Astrocyte of the spinal cord (primary cell): Measurements from ENCODE around the gene CD244.

Source experiments
- DNase-seq: peaks from one replicate; pipeline ENCODE4 v3.0.0; 2011; ENCODE audit warnings: low read depth, low spot score
- H3K4me3 ChIP-seq: 2 replicates; pipeline ENCODE4 v1.5.1; 2011; ENCODE audit warnings: low read depth, mild to moderate bottlenecking, low read length, moderate library complexity
- in situ Hi-C: cut with HindIII; loops from 2 replicates; pipeline ENCODE4 v1.10.0; 2017; ENCODE audit warnings: low sequenced_read_pairs
- TF ChIP-seq, protein P1 (sequence below): IDR thresholded peaks from 2 replicates; pipeline ENCODE4 v1.5.1; 2012; ENCODE audit warnings: low read depth, mild to moderate bottlenecking, low read length, inconsistent platforms

Gene CD244

DNA sequence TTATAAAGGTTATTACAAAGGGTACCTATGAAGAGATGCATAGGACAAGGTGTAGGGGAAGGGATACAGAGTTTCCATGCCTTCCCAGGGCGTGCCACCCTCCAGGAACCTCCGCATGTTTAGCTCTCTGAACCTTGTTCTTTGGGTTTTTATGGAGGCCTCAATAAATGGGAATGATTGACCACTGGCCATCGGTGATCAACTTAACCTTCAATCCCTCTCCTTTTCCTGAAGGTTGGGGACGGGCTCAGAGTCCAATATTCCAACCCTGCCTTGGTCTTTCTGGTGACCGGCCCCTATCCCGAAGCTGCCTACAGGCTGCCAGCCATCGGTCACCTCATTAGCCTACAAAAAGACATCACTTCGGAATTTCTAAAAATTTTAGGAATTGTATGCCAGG, 11.7 kb downstream of the CD244 start:
- no peak for DNase-seq
- in situ Hi-C loops: no loop called here
- H3K4me3 ChIP-seq: no peak overlapping the region
- TF ChIP-seq, protein P1, sequence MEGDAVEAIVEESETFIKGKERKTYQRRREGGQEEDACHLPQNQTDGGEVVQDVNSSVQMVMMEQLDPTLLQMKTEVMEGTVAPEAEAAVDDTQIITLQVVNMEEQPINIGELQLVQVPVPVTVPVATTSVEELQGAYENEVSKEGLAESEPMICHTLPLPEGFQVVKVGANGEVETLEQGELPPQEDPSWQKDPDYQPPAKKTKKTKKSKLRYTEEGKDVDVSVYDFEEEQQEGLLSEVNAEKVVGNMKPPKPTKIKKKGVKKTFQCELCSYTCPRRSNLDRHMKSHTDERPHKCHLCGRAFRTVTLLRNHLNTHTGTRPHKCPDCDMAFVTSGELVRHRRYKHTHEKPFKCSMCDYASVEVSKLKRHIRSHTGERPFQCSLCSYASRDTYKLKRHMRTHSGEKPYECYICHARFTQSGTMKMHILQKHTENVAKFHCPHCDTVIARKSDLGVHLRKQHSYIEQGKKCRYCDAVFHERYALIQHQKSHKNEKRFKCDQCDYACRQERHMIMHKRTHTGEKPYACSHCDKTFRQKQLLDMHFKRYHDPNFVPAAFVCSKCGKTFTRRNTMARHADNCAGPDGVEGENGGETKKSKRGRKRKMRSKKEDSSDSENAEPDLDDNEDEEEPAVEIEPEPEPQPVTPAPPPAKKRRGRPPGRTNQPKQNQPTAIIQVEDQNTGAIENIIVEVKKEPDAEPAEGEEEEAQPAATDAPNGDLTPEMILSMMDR: no peak

DNA sequence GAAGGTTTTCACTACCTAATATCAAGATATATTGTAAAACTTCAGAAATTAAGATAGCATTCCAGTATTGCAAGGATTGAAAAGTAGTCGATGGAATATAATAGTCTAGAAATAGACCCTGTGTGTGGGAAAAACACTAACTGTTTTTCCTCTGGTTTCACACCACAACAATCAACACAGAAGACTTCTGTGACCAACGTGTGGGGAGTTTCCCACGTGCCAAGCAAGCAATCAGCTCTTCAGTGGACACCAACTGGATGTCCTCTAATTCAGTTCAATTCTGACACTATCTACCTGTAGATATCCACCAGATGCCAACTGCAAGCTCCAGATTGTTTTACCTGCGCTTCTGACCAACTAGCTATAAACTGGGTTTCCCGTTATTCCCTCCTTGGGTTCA, 12.1 kb downstream of the CD244 start:
- H3K4me3 ChIP-seq: no peak overlapping the region
- DNase-seq: no peak
- TF ChIP-seq, protein P1: no peak
- in situ Hi-C loops: no loop called here

DNA sequence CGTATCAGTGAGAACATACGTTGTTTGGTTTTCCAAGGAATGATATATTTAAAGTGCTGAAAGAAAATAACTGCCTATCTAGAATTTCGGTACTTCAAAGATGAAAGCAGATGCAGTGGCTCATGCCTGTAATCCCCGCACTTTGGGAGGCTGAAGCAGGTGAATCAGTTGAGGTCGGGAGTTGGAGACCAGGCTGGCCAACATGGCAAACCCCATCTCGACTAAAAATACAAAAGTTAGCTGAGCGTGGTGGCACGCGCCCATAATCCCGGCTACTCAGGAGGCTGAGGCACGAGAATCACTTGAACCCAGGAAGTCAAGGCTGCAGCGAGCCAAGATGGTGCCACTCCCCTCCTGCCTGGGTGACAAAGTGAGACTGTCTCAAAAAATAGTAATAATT, 16.4 kb downstream of the CD244 start:
- no peak overlapping the region for H3K4me3 ChIP-seq
- no peak for DNase-seq
- in situ Hi-C loops: no loop called here
- TF ChIP-seq, protein P1: no peak

DNA sequence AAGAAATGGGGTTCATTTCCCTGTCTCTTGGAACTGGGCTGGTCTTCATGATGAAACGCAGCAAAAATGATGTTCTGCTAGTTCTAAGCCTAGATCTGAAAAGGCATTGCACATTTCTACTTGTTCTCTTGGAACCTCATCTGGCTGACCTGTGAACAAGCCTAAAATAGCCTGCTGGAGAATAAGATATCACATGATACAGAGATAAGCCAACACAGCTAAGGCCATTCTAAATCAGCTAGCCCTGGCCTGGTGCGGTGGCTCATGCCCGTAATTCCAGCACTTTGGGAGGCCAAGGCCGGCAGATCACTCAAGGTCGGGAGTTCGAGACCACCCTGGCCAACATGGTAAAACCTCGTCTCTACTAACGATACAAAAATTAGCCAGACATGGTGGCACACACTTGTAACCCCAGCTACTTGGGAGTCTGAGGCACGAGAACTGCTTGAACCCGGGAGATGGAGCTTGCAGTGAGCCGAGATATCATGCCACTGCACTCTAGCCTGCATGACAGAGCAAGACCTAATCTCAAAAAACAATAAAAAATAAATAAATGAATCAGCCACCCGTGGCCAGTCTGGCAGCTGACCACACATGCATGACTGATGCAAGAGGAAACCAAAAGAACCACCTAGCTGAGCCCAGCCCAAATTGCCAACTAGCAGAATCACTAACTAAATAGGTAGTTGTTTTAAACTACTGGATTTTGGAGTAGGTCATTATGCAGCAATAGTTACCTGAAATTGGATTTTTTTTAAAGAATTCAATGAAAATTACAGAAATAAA, 18.0 kb downstream of the CD244 start:
- in situ Hi-C loops: no loop called here
- H3K4me3 ChIP-seq: no peak overlapping the region
- no peak for DNase-seq
- TF ChIP-seq, protein P1: no peak

DNA sequence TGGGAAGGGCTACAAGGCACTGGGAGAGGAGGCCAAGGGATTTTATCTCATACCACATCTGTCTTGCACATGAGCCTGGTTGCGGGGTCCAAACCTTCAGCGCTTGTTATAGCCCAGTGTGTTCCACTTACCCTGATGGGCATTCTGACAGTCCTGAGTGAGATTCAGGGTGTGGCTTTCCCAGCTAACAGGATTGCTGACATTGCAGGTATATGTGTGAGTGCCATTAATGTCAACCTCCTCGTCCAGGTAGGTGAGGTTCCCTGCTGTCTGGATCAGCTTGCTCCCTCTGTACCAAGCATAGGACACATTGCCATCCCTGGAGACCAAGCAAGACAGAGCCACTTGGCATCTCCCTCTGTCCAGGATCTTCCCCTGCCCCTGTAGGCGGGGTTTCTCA, 21.6 kb downstream of the CD244 start:
- no peak for DNase-seq
- no peak overlapping the region for H3K4me3 ChIP-seq
- TF ChIP-seq, protein P1: no peak
- in situ Hi-C loops: no loop called here

DNA sequence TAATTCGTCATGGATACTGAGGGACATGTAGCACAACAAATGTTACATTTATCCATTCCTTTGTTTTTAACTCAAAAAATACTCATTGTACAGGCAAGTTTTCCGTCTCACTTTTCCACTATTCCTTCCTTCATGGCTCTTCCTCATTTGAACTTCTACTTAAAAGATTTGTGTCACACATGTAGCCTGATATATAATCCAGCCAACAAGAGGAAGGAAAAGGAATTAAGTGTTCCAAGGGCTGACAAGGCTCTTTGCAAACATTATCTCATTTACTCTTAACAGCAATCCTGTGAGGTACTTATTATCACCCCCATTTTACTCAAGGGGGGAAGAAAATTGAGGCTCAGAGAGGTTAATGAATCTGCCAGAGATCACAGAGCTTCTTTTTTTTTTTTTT, 22.9 kb downstream of the CD244 start:
- no peak overlapping the region for H3K4me3 ChIP-seq
- DNase-seq: no peak
- in situ Hi-C loops: no loop called here
- TF ChIP-seq, protein P1: no peak

DNA sequence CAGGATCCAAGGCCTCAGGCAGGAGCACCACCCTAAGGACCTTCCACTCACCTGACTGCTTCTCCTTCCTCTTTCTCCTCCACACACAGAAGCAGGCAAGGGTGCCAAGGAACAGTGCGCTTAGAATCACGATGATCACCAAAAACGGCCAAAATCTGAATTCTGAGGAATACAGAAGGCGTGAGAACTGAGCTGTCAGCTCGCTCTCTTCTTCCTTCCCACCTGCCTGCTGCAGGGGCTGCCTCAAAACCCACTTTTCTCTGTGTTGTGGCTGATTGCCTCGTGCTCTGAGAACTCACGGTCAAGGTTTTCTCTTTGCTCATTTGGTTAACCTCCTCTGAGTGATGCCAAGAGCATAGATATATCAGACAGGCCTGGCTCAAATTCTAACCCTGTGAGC, 23.8 kb downstream of the CD244 start:
- H3K4me3 ChIP-seq: no peak overlapping the region
- in situ Hi-C loops: no loop called here
- TF ChIP-seq, protein P1: no peak
- DNase-seq: no peak
